ENCODE measurements around the gene ETHE1. TPM values are rescaled to one million over a fixed set of nuclear protein-coding genes. Genes with fewer than 3 reads are reported as not detected.

Gene ETHE1
- polyA plus RNA-seq (2011; rRNA removed) (58.9 and 75.6 TPM in 2 replicates), polyA plus RNA-seq (2017; fragmentation: RNase III; extraction: RNeasy Plus Mini Kit Qiagen cat#74134 plus additional on column Dnase treatment) (31.2 to 38.6 TPM (median 37.3 TPM) in 3 replicates), polyA minus RNA-seq (2011; rRNA and poly(A)+ RNA removed) (49.9 and 56.3 TPM in 2 replicates)
- polyA plus RNA-seq (2012; cell fraction: cytosol; rRNA removed): 74.2 and 87.8 TPM in 2 replicates
- polyA plus RNA-seq (2012; cell fraction: nucleus; rRNA removed): 69.3 and 108 TPM in 2 replicates

- ATAC-seq (peak; percentile 80 to 89), FAIRE-seq (no peak), DNase-seq (ENCODE audit: low read depth in 1 of 2, low spot score in 1 of 2) (peak; percentile 62 to 89)
- Histone ChIP-seq H3K4me3 (peak within 1 kb of the TSS; percentile 90), H3K4me2 (peak within 1 kb of the TSS; percentile 80), H3K9me3 (no peaks in the 10 kb centered on the region), H3K4me1 (peaks cover 35% of the 10 kb centered on the region), H3K27ac (peak within 1 kb of the TSS; percentile 79 to 90)
- POLR2A ChIA-PET: interaction anchor here (0.6 kb wide), 1 partner anchor 32 kb away, joined by 3 read pairs; no protein-coding TSS in a partner anchor
- CTCF ChIA-PET: interaction anchor here (0.9 to 12.2 kb wide), 9 partner anchors 14 to 134 kb away, joined by 3 to 462 read pairs (median 5); partner anchors contain the start of genes IRGQ and ZNF576
- 0 out of 3 replicates have a peak, but pooled peaks have one; percentile 22 for TF ChIP-seq SMC3 (IDR thresholded peaks at IDR 0.05)
- TF ChIP-seq CHD4 (IDR thresholded peaks at IDR 0.05; ENCODE audit: borderline replicate concordance): no peak
- TF ChIP-seq FOXS1 (CRISPR knock-in tag; IDR thresholded peaks at IDR 0.05): no peak
- TF ChIP-seq MAX (IDR thresholded peaks at IDR 0.05): peak; percentile 80
- peak; percentile 44 to 68; a peak in 2 of 5 replicates for TF ChIP-seq JUN (IDR thresholded peaks at IDR 0.05)
- TF ChIP-seq MAZ (IDR thresholded peaks at IDR 0.05; ENCODE audit: borderline replicate concordance, low read depth, low read length): 0 out of 2 replicates have a peak, but pooled peaks have one; percentile 24
- TF ChIP-seq RNF2 (IDR thresholded peaks at IDR 0.05; ENCODE audit: borderline replicate concordance, low read depth): no peak
- TF ChIP-seq NPAS2 (CRISPR knock-in tag; IDR thresholded peaks at IDR 0.05; ENCODE audit: borderline replicate concordance): no peak
- peak; percentile 38; the same call in 1 of the 2 replicates for TF ChIP-seq PBX3 (IDR thresholded peaks at IDR 0.05)
- TF ChIP-seq PHF8 (IDR thresholded peaks at IDR 0.05; ENCODE audit: borderline replicate concordance, low read depth): peak; percentile 58
- no peak for TF ChIP-seq KDM5A (IDR thresholded peaks at IDR 0.05)
- TF ChIP-seq SREBF2 (IDR thresholded peaks at IDR 0.05): no peak
- TF ChIP-seq, protein P1, sequence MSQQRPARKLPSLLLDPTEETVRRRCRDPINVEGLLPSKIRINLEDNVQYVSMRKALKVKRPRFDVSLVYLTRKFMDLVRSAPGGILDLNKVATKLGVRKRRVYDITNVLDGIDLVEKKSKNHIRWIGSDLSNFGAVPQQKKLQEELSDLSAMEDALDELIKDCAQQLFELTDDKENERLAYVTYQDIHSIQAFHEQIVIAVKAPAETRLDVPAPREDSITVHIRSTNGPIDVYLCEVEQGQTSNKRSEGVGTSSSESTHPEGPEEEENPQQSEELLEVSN (IDR thresholded peaks at IDR 0.05; ENCODE audit: borderline replicate concordance, low read depth): peak; percentile 71
- TF ChIP-seq POLR2A (IDR thresholded peaks at IDR 0.05; ENCODE audit: low read length): peak; percentile 96
- no peak for TF ChIP-seq EHMT2 (IDR thresholded peaks at IDR 0.05; ENCODE audit: low read depth)
- no peak for TF ChIP-seq HOXB5 (CRISPR knock-in tag; IDR thresholded peaks at IDR 0.05)
- no peak for TF ChIP-seq ZFP36 (IDR thresholded peaks at IDR 0.05; ENCODE audit: borderline replicate concordance, partially characterized antibody)
- TF ChIP-seq RARB (CRISPR knock-in tag; IDR thresholded peaks at IDR 0.05): no peak
- TF ChIP-seq FOSL2 (IDR thresholded peaks at IDR 0.05): no peak
- no peak for TF ChIP-seq FOSL2 (CRISPR knock-in tag; IDR thresholded peaks at IDR 0.05)
- no peak for TF ChIP-seq MYC (IDR thresholded peaks at IDR 0.05; ENCODE audit: borderline replicate concordance, low read length)
- 0 out of 3 replicates have a peak, but pooled peaks have one; percentile 56 for TF ChIP-seq BCL3 (IDR thresholded peaks at IDR 0.05)
- 9% methylated on average over 28 of the region's 54 CpGs for WGBS (ENCODE audit: missing lambda C conversion rate)
Observed at GRCh38 chr19:43526884-43527859, at the start of gene ETHE1. Gene ETHE1, minus strand, starts transcription at chr19:43527201. Its CDS starts 24 bp downstream, at chr19:43527177.
